ENCODE measurements around the gene TRHDE.
"Not testable (repeated sequence)": the region's sequence is repeated elsewhere in the genome, so short reads cannot be mapped to it uniquely, and the experiment has no call there.

TRHDE gene

DNA sequence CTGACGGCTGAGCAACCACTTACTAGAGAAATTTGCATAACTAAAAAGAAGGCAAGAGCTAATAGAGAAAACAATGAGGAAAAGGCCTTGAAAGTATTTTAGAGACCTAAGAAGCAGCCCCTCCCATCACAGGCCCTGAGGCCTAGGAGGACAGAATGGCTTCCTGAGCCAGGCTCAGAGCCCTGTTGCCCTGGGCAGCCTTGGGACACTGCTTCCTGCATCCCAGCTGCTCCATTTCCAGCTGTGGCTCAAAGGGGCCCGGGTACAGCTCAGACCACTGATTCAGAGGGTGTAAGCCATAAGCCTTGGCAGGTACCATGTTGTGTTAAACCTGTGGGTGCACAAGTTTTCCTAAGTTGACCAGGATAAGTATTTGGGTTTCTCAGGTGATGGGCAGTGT, 181.4 kb downstream of the TRHDE start:
- no peak for DNase-seq

DNA sequence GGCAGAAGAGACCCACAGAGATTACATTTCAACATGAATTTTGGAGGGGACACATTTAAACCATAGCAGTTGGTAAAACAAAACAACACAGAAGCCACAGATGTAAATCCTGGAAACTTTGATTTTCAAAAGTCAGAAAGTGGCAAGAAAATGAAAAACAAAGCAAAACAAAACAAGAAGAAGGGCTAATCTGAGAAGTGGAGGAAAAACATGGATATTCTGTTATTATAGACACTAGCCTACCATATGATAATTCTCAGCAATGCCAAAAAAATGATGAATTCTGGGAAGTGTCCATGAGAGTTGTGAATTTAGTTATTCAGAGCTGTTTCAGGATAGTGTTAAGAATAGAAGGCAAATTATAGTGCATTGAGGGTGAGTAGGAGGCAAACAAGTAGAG, 192.3 kb downstream of the TRHDE start:
- DNase-seq = no peak

DNA sequence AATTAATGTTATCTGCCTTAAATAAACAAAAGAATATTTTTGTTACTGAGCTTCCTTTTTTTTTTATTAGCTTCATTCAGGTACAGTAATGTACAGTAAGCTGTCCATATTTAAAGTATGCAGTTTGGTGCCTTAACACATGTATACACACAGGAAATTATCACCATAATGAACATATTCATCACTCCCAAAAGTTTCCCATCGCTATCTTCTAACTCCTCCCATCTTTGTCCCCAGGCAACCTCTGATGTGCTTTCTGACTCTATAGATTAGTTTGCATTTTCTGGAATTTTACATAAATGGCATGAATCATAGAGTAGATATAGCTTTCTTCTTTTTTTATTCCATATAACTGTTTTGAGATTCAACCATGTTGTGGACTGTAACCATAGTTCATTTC, 193.0 kb downstream of the TRHDE start:
- DNase-seq = no peak

GRCh38 chr12:72465940-72466630, 193.9 kb downstream of the TRHDE start:
- no peak for DNase-seq

DNA sequence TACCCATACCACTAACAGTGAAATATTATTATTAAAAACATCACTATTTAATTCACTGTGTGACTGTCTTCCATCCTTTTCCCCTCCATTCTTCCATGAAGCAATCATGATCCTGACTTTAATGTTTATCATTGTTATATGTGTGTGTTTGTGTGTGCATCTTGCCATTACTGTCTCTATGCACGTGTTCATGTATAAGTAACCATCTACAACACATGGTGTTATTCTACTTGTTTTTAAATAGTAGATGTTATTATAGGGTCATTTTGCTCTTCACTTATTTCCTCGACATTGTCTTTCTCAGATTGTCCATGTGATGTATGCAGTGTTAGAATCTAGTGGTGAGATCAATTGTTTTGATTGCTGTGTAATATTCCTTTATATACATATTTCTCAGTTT, 195.8 kb downstream of the TRHDE start:
- DNase-seq = no peak

DNA sequence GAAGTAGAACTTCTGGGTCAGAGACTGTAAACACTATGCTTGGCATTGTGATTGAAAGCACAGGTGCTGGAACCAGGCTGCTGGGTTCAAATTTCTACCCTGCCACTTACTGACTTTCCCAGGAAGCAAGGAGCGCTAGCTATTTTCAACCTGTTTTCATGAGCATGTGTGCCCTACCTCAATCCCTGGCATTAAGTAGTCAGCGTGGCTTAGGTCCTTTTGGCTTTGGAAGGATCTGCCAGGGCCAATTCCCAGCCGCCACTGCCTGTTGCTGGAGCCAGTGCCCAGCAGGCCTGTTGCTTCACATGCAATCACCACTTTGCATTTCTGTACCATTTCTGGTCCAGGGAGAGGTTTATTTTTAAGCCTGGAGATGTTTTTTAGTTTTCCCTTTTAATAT, 196.3 kb downstream of the TRHDE start:
- DNase-seq = no peak

GRCh38 chr12:72471806-72472205, 199.6 kb downstream of the TRHDE start:
- DNase-seq = no peak

DNA sequence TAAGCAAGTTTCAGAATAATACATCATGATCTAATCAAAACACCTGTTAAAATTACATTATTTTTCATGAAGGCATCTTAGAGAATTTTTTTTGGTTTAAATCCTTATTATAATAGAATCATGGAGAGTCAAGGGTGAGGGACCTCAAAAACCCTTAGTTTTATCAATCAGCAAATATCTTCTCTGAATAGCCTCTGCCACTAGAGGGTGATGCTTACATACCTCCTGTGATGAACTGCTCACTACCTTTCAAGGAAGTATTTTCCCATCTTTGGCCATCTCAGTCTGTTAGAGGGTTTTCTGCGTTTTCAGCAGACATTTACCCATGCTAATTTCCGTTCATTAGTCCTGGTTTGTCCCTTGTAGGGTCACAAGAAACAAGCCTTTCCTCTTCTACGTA, 200.2 kb downstream of the TRHDE start:
- no peak for DNase-seq

DNA sequence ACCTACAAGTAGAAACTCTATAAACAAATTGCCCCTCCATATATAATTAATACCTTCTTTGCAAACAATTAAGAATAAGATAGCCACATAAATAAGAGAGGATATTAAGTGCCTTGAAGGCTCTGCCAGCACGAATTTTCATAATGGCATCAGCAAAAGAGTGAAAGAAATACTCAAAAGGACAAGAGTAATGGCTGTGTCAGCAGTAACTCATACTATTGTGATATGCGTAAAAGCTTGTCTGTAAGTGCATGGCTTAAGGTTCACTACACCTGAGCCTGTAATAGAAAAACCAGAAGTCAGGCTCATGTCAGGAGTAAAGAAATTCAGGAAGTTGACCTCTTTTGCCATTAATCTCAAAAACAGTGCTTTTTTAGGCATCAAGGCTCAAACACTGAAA, 204.1 kb downstream of the TRHDE start:
- DNase-seq = no peak

DNA sequence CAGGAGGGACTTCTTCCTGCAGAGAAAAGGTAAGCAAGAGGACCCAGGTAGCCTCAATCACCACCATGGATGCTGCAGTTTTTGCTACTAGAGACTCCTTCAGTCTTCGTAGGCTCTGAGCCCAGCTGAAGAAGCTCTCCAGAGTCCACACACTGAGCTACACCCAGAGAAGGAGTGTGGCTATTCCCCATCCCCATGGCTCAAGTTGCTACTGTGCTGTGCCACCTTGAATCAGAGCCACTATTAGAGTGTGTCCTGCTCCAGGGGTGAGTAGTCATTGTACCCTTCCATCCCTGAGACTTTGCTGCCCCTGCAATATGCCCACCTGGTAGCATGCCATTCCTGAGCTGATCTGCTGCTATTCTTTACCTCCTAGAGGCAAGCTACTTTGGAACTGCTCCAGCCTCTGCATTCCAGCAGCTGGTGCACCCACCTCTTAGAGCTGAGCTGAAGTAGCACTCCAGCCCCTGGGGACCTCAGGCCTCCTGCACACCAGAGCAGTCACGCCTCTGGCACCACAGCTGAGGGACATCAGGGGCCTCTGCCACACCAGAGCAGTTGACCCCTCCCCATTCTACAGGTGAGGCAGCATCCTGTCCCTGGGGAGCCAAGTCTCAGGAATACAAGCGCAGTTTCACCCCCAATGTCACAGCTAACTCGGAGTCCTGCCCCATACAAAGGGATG, 213.0 kb downstream of the TRHDE start:
- DNase-seq = no peak

- no peak for DNase-seq
Observed at GRCh38 chr12:72491426-72491825, 219.3 kb downstream of the TRHDE start.

- DNase-seq = no peak
Observed at GRCh38 chr12:72493407-72493806, 221.2 kb downstream of the TRHDE start.

- no peak for DNase-seq
Observed at GRCh38 chr12:72498354-72498753, 226.2 kb downstream of the TRHDE start.

DNA sequence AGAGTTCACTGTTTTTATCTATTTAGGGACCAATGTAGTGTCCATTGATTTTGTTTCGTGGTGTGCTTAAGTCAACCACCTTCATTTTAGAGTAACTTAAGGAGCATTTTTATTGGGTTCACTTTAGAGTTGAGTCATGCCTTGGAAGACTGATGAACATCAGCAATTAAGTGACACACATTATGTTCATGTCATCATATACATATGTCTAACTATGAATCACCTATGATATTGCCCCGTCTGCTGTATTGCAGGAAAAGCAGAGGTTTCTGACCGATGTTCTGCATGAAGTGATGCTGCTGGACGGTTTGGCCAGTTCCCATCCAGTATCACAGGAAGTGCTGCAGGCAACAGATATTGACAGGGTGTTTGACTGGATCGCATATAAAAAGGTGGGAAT, 227.1 kb downstream of the TRHDE start:
- no peak for DNase-seq

DNA sequence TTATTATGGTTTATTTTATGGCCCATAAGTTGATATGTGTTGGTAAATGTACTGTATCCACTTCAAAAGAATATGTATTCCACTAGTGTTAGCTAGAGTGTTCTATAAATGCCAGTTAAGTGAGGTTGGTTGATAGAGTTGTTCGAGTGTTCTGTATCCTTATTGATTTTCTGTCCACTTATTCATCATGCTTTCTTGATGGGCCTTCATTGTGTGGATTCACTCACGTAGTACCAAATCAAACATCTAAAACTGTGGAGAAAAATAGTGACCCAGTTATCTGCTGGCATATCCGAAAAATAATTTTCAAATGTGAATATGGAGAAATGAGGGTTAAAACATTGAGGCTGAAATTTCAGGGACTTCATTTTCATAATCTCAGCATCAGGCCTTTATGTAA, 230.4 kb downstream of the TRHDE start:
- no peak for DNase-seq

- DNase-seq = no peak
Observed at GRCh38 chr12:72505227-72505626, 233.1 kb downstream of the TRHDE start.

DNA sequence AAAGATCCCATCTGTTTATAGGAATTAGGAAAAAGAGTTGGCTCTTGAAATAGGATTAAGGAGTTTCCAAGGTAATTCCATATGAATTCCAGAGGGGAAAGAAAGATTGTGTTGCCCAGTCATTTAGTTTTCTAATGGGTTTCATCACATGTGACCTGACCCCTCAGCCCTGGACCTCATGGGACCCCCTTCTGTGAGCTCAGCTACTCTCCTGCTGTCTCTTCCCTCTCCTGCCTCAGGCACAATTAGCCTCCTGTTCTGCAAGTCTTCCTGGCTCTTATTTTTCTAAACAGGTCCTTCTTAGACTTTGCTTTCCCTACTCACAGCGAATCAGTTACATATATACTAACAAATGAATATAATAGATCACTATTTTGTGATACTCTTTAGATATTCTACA, 237.7 kb downstream of the TRHDE start:
- no peak for DNase-seq

DNA sequence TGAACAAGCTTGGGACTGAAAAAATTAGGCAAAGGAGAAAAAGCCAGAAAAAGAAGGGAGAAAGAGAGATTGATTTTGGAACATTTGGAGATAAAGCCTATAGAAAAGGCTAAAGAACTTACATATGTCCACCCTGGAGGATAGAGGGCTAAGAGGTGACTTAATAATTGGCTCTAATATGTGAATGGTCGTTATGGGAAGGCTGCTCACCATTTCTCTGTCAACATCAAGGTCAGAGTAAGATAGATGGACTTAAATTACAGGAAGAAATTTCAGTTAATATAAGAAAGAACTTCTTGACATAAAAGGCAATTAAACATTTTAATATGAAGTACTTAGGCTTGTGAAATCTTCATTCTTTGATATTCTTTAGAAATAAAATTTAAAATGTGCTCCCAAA, 238.6 kb downstream of the TRHDE start:
- DNase-seq = no peak

DNA sequence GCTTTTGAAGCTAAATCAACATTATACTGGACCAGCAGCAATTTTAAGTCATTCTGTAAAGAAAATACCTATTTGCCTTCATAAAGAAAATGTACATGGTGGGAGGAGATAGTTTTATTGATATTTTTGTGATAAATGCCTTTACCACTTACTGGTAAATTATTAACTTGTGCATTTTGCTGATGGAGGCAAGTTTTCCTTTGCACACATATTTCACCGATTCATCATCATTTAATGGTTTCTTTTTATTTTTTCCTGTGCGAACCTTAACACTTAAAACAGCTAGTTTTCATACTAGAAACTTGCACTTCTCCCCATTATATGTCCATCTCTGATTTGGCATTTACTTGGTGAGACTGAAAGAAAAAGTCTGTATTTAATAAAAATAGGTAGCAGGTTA, 239.3 kb downstream of the TRHDE start:
- DNase-seq = no peak

DNA sequence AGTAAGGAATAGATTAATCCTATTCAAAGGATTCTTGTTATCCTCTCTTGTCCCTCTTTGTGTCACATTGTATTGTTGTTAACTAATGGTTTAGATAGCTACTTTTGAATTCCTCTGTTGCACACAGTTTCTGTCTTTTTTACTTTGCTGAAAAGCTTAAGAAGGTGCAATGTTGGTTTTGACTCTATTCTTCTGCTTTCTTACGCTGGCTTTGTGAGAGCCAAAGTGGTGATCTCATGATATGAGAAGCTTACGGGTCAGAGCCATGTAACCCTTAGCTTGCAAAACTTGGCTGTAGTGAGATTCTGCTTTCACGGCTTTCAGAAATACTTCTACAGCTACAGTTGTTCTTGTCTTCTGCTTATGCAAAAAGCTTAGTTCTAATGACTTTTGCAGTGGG, 239.7 kb downstream of the TRHDE start:
- DNase-seq = no peak

DNA sequence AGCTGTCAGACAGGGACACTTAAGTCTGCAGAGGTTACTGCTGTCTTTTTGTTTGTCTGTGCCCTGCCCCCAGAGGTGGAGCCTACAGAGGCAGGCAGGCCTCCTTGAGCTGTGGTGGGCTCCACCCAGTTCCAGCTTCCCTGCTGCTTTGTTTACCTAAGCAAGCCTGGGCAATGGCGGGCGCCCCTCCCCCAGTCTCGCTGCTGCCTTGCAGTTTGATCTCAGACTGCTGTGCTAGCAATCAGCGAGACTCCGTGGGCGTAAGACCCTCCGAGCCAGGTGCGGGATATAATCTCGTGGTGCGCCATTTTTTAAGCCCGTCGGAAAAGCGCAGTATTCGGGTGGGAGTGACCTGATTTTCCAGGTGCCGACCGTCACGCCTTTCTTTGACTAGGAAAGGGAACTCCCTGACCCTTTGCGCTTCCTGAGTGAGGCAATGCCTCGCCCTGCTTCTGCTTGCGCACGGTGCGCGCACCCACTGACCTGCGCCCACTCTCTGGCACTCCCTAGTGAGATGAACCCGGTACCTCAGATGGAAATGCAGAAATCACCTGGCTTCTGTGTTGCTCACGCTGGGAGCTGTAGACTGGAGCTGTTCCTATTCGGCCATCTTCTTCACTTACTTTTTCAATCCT, 248.0 kb downstream of the TRHDE start:
- DNase-seq = not testable (repeated sequence)

DNA sequence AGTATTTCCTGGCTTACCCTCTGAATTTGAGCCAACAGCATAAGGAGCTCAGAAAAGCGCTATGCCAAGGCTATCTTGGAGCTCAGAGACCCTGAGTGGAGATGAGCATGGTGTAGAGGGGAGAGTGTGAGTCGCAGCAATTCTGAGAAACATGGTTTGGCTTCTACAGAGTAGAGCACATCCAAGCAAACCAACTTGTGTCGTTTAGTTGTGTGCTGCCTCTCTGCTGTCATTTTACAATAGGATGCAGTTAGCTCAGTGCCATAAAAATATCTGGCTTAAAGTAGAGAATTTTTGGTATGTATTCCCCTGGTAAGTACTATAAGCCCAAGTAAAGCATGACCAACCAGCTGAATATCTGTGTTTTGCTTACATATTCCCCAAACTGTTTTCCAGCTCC, 249.2 kb downstream of the TRHDE start:
- DNase-seq = no peak

- no peak for DNase-seq
Observed at GRCh38 chr12:72522411-72522810, 250.2 kb downstream of the TRHDE start.

DNA sequence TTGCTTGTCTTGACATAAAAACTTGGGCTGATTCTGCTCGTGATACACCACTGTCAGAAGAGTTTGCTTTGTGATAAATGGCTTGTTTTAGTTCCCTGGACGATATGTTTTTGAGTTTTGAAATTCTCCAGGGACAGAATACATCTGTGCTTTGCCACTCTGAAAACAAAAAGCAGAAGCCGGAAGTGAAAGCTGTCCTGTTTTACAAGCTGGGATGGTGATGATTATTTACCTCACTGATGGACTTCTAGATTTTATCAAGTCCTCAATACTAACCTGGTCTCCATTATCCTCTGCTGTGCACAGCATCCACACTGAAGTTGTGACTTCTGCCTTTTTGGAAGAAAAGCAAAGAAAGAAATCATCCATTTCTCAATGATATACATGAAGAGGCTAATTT, 251.6 kb downstream of the TRHDE start:
- DNase-seq = no peak
